Ishikawa (cell line): Measurements from ENCODE around the gene TNIP2.

Experiments
- CEBPB ChIP-seq: IDR thresholded peaks from 2 replicates; pipeline ENCODE4 v1.6.1; 2012
- CREB1 ChIP-seq: IDR thresholded peaks from 2 replicates; pipeline ENCODE4 v1.6.1; 2012; ENCODE audit warnings: low read depth
- EGR1 ChIP-seq: IDR thresholded peaks from 2 replicates; pipeline ENCODE4 v1.6.1; 2012
- EP300 ChIP-seq: IDR thresholded peaks from 2 replicates; pipeline ENCODE4 v1.6.1; 2012; ENCODE audit warnings: borderline replicate concordance
- FOXM1 ChIP-seq: IDR thresholded peaks from 2 replicates; pipeline ENCODE4 v1.6.1; 2012; ENCODE audit warnings: low read depth, borderline replicate concordance
- MAX ChIP-seq: IDR thresholded peaks from 2 replicates; pipeline ENCODE4 v1.6.1; 2012
- NFIC ChIP-seq: IDR thresholded peaks from 2 replicates; pipeline ENCODE4 v1.6.1; 2012
- RAD21 ChIP-seq: IDR thresholded peaks from 2 replicates; pipeline ENCODE4 v1.6.1; 2012; ENCODE audit warnings: low read depth
- TAF1 ChIP-seq: IDR thresholded peaks from 2 replicates; pipeline ENCODE4 v1.6.1; 2012; ENCODE audit warnings: low read depth, mild to moderate bottlenecking
- TCF12 ChIP-seq: IDR thresholded peaks from 2 replicates; pipeline ENCODE4 v1.6.1; 2012; ENCODE audit warnings: low read depth
- TEAD4 ChIP-seq: IDR thresholded peaks from 2 replicates; pipeline ENCODE4 v1.6.1; 2012
- USF1 ChIP-seq: IDR thresholded peaks from 2 replicates; pipeline ENCODE4 v1.6.1; 2012
- YY1 ChIP-seq: IDR thresholded peaks from 2 replicates; pipeline ENCODE4 v1.6.1; 2012; ENCODE audit warnings: low read depth
- ZBTB7A ChIP-seq: IDR thresholded peaks from 2 replicates; pipeline ENCODE4 v1.6.1; 2012; ENCODE audit warnings: low read depth
- TF ChIP-seq, protein P1 (sequence below): IDR thresholded peaks from 2 replicates; pipeline ENCODE4 v1.6.1; 2012; ENCODE audit warnings: low read depth, mild to moderate bottlenecking

TNIP2 gene

DNA sequence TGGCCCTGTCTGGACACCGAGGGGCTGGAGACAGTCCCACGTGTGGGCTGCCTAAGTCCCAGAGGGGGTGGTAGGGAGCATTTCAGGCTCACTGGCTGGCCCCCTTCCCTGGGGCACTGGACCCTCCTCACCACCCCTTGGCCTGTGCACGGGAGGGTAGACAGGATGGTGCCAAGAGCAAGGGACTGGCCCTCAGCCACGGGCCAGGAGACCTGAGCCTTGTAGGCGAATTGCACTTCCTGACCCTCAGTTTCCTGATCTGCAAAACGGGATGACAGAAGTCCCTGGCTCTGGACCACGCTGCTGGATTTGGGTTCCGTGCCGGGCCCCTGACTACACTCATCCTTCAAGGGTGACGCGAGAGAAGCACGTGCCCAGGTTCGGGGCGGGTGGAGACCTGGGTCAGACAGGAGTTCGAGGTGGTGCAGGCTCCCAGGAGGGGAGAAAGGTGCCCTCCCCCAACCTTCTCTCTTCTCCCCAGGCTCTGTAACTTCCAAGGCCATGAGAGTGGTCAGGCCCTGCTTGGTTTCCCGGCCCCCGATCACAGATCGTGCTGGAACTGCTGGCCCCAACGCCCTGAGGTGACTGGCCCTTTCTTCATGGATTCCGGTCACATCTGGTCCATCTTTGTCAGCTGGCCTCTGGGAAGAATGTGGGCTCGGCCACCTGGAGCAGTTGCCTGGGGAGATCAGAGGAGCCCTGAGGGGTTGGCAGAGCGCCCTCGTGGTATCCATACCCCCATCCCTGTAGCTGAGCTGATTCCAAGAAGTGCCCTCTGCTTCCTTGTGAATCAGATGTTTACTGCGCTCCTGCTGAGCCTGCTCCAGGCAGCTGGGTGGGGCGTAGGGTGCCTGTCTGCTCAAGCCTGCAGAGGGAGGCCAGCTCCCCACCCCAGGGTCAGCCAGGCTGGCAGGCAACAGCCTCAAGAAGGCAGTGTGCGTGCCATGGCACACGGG, 40.0 kb upstream of the TNIP2 start:
- TF ChIP-seq NFIC (peak; percentile 73), EGR1 (no peak), MAX (peak; percentile 33; the same call in 1 of the 2 replicates), YY1 (no peak), ZBTB7A (peak; percentile 31; the same call in 1 of the 2 replicates), RAD21 (0 out of 2 replicates have a peak, but pooled peaks have one; percentile 1), CEBPB (no peak), TEAD4 (0 out of 2 replicates have a peak, but pooled peaks have one; percentile 41), TCF12 (peak; percentile 78)

DNA sequence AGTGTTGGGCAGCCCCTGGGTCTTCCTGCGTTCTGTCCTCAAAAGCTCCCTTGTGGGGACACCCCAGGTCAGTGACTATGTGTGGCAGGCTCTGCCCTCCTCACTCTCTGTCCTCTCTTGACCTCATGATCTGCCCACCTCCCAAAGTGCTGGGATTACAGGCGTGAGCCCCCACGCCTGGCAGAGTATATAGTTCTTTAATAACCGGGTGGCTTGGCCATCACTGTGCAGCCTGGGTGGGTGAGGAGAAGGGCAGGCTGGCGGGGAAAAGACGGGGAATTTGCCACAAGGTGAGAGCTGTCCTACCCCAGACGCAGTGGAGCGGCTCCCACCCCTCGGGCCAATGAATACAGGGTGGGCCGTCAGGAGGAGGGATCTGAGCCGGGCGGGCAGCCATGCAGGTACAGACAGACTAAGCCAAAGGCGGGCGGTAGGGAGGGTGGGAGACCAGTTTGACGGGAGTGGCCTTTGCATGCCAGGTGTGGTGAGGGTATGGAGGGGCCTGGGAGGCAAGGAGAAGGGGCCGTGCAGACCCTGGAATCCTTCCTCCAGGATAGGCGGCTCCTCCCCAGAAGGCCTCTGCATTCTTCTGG, 39.3 kb upstream of the TNIP2 start:
- no peak for TF ChIP-seq NFIC
- TF ChIP-seq, protein P1, sequence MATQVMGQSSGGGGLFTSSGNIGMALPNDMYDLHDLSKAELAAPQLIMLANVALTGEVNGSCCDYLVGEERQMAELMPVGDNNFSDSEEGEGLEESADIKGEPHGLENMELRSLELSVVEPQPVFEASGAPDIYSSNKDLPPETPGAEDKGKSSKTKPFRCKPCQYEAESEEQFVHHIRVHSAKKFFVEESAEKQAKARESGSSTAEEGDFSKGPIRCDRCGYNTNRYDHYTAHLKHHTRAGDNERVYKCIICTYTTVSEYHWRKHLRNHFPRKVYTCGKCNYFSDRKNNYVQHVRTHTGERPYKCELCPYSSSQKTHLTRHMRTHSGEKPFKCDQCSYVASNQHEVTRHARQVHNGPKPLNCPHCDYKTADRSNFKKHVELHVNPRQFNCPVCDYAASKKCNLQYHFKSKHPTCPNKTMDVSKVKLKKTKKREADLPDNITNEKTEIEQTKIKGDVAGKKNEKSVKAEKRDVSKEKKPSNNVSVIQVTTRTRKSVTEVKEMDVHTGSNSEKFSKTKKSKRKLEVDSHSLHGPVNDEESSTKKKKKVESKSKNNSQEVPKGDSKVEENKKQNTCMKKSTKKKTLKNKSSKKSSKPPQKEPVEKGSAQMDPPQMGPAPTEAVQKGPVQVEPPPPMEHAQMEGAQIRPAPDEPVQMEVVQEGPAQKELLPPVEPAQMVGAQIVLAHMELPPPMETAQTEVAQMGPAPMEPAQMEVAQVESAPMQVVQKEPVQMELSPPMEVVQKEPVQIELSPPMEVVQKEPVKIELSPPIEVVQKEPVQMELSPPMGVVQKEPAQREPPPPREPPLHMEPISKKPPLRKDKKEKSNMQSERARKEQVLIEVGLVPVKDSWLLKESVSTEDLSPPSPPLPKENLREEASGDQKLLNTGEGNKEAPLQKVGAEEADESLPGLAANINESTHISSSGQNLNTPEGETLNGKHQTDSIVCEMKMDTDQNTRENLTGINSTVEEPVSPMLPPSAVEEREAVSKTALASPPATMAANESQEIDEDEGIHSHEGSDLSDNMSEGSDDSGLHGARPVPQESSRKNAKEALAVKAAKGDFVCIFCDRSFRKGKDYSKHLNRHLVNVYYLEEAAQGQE: no peak
- 0 out of 2 replicates have a peak, but pooled peaks have one; percentile 21 for TF ChIP-seq ZBTB7A
- TF ChIP-seq FOXM1: no peak

DNA sequence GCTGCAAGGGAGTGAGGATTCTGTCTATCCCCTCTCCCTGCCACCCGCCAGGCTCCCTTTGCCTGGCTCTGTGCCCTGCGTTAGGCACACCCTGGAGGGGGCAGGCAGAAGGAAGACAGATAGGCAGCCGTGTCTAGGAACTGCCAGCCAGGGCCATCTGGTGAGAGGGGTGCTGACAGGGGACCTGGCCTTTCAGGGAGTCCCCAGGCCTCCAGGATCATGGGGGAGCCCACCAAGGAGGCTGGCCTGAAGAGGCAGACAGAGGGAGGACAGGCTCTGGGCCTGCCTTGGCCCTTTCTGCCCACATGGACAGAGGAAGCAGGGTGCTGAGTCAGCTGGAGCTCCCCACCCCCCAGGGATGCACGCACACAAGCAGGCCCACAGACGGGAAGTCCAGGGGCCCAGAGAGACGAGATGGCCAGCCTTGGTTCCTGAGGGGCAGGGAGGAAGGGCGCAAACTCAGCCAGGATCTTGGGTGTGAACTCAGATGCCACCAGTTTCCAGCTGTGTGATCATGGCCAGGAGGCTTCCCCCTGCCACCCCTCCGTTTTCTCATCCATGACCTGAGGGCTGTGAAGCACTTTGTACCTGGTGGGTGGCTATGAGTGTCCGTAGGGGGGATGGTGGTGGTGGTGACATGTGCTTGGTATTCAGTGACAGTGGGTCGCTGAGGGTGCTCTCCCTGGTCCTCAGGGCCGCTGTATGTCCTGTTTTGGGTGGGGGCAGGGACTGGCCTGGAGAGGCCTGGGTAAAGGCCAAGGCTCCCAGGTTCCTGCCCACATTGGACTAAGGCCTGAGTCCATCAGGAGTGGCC, 38.6 kb upstream of the TNIP2 start:
- TF ChIP-seq MAX: no peak
- no peak for TF ChIP-seq ZBTB7A
- no peak for TF ChIP-seq NFIC
- no peak for TF ChIP-seq FOXM1
- no peak for TF ChIP-seq USF1
- TF ChIP-seq RAD21: no peak
- TF ChIP-seq CEBPB: no peak
- no peak for TF ChIP-seq TEAD4
- TF ChIP-seq TAF1: no peak

DNA sequence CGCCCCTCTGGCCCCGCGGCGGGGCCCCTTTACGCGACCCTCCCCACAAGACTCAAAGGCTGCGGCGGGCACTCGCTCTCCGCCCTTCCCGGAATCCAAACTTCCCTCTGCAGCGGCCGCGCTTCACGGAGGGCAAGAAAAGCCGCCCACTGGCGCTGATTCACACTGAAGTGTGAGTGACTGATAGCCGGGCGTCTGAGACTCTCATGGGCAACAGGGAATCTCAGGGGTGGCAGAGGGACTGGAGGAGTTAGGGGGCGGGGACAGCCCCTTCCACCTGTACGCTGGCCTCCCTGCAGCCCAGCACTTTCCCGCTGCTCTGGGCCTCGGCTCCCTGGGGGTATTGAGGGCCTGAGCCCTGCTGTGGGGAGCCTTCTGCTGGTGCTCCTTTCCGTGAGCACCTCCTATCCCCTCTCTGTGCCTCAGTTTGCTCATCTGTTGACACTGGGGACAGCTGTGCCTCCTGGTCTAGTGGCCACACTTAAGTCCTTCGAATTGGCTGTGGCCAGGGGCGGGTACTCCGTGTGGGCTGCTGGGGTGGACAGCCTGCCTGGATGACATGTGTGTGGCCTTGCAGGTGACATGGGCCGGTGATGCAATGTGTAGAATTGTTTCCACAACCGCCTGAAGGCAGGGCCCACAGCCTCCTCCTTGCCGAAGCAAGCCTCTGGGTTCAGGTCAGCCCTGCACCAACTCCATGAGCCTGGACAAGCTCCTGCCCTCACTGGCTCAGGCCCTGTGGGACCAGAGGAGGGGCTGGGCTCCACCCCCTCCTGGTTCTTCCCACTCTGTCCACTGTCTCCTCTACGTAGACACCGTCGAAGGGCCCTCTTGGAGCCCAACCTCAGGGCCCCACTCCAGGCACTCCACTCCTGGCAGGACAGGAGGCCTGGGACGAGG, 37.7 kb upstream of the TNIP2 start:
- 0 out of 2 replicates have a peak, but pooled peaks have one; percentile 36 for TF ChIP-seq CEBPB
- no peak for TF ChIP-seq TCF12

- TF ChIP-seq MAX (peak; percentile 99), EGR1 (0 out of 2 replicates have a peak, but pooled peaks have one; percentile 14), TCF12 (0 out of 2 replicates have a peak, but pooled peaks have one; percentile 14), CEBPB (no peak), CREB1 (no peak), YY1 (no peak), FOXM1 (no peak), TAF1 (no peak), EP300 (no peak), USF1 (peak; percentile 72), NFIC (no peak), TEAD4 (no peak), ZBTB7A (peak; percentile 96), RAD21 (no peak)
- TF ChIP-seq, protein P1: peak; percentile 24; the same call in 1 of the 2 replicates
Observed at GRCh38 chr4:2792711-2793585, 36.8 kb upstream of the TNIP2 start, which contains the start of gene SH3BP2. TSS of gene SH3BP2 (plus strand) at chr4:2793085. CDS start at chr4:2820618, 27,533 bp downstream.
